ENCODE data around the gene STX10. TPM values are rescaled to one million over a fixed set of nuclear protein-coding genes. Genes with fewer than 3 reads are reported as not detected.

Gene STX10
- total and polyA plus RNA-seq, 2 donors (not counting 3 experiments of a cell fraction or from before 2014, with no cell fraction given), result 63.1 to 91.6 TPM

GRCh38 chr19:13173139-13173737, 23.1 kb upstream of the STX10 start:
- Histone ChIP-seq H3K27ac (ENCODE audit: insufficient read depth, low read depth, low read length) (no peak overlapping the region), H3K9me3 (replicated peaks; ENCODE audit: control insufficient read depth, insufficient read depth, low read length) (no peaks in the 10 kb centered on the region), H3K27me3 (ENCODE audit: control insufficient read depth in 2 of 2, insufficient read depth in 2 of 2, low read length in 2 of 2) (no peaks in the 10 kb centered on the region), H3K36me3 (ENCODE audit: control insufficient read depth in 2 of 2, extremely low read depth in 1 of 2, insufficient read depth in 2 of 2, low read length in 2 of 2) (no peaks in the 10 kb centered on the region), H3K4me2 (ENCODE audit: insufficient read depth, low read length) (no peak overlapping the region), H2AFZ (ENCODE audit: low read depth, low read length) (no peak overlapping the region), H3K9ac (replicated peaks; ENCODE audit: extremely low read depth, insufficient read depth, low read length) (no peak overlapping the region), H3K4me1 (ENCODE audit: control insufficient read depth, extremely low read depth, insufficient read depth, low read length) (peaks cover 14% of the 10 kb centered on the region), H3K79me2 (ENCODE audit: control insufficient read depth, insufficient read depth, low read length) (no peaks in the 10 kb centered on the region), H3K9me1 (replicated peaks; ENCODE audit: control insufficient read depth, extremely low read depth, insufficient read depth, low read length) (no peaks in the 10 kb centered on the region), H3K4me3 (replicated peaks in 1 of 3; ENCODE audit: insufficient read depth in 1 of 3, low read depth in 1 of 3, low read length in 3 of 3) (no peak overlapping the region), H4K20me1 (replicated peaks; ENCODE audit: control insufficient read depth, extremely low read depth, insufficient read depth, low read length) (no peaks in the 10 kb centered on the region)
- dilution Hi-C loops (cut with MboI; ENCODE audit: extremely low pct_ligation_motif_present, low sequenced_read_pairs) (no loop called here), intact Hi-C loops (cut with micrococcal nuclease) (no loop called here)
- ChIA-PET CTCF (no interaction called here), POLR2A (interaction anchor here (0.6 kb wide), 1 partner anchor 315 kb away, joined by 4 read pairs; no protein-coding TSS in a partner anchor)
- no peak for DNase-seq (ENCODE audit: low read depth, low spot score)
- BruUV-seq (replicated peaks), result no TSS peak
- no peak for TF ChIP-seq MYC (IDR thresholded peaks at IDR 0.05; ENCODE audit: low read depth, low read length)
- no peak for TF ChIP-seq FOS (IDR thresholded peaks at IDR 0.05; ENCODE audit: borderline replicate concordance, insufficient read depth, low read length)
- no peak for TF ChIP-seq POLR2A (IDR thresholded peaks at IDR 0.05; ENCODE audit: low read depth, low read length)
- FAIRE-seq, result no peak

DNA sequence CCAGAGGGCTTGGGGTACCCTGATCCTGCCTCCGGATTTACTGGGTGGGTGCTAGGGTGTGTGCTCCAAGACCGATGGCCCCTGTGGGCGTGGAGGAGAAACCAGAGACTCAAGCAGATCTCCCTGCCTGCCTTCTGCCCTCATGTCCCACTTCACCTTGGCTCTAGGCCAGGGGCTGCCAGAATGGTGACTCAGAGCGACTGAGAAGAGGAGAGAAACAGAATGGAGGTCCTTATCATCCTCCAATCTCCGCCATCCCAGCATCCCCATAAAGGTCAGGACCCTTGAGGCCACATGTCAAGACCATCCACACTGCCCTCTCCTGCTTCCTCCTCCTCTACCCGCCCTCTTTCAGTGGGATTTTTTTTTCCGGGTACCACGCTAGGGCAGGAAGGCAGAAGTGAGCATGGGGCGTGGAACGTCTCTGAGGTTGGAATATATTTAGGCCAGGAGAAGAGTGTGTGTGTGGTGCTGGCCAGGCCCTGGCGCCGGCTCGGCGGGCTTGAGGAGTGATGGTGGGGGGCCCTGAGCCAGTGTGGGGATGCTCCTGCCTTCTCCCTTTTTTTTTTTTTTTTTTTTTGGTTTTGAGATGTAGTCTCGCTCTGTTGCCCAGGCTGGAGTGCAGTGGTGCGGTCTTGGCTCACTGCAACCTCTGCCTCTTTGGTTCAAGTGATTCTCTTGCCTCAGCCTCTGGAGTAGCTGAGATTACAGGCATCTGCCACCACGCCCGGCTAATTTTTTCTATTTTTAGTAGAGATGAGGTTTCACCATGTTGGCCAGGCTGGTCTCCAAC, 22.4 kb upstream of the STX10 start:
- POLR2A ChIA-PET, result interaction anchor here (0.6 kb wide), 1 partner anchor 315 kb away, joined by 4 read pairs; no protein-coding TSS in a partner anchor
- intact Hi-C loops (cut with micrococcal nuclease) (no loop called here), dilution Hi-C loops (cut with MboI; ENCODE audit: extremely low pct_ligation_motif_present, low sequenced_read_pairs) (no loop called here)
- Histone ChIP-seq H3K4me2 (ENCODE audit: insufficient read depth, low read length) (peak overlapping the region; percentile 23), H3K4me3 (replicated peaks in 1 of 3; ENCODE audit: insufficient read depth in 1 of 3, low read depth in 1 of 3, low read length in 3 of 3) (no peak overlapping the region), H3K9ac (replicated peaks; ENCODE audit: extremely low read depth, insufficient read depth, low read length) (peak overlapping the region; percentile 12), H4K20me1 (replicated peaks; ENCODE audit: control insufficient read depth, extremely low read depth, insufficient read depth, low read length) (no peaks in the 10 kb centered on the region), H3K9me1 (replicated peaks; ENCODE audit: control insufficient read depth, extremely low read depth, insufficient read depth, low read length) (no peaks in the 10 kb centered on the region), H3K9me3 (replicated peaks; ENCODE audit: control insufficient read depth, insufficient read depth, low read length) (no peaks in the 10 kb centered on the region), H3K27ac (ENCODE audit: insufficient read depth, low read depth, low read length) (peak overlapping the region; percentile 71), H2AFZ (ENCODE audit: low read depth, low read length) (peak overlapping the region; percentile 59), H3K4me1 (ENCODE audit: control insufficient read depth, extremely low read depth, insufficient read depth, low read length) (peaks cover 18% of the 10 kb centered on the region), H3K27me3 (ENCODE audit: control insufficient read depth in 2 of 2, insufficient read depth in 2 of 2, low read length in 2 of 2) (no peaks in the 10 kb centered on the region), H3K79me2 (ENCODE audit: control insufficient read depth, insufficient read depth, low read length) (no peaks in the 10 kb centered on the region), H3K36me3 (ENCODE audit: control insufficient read depth in 2 of 2, extremely low read depth in 1 of 2, insufficient read depth in 2 of 2, low read length in 2 of 2) (no peaks in the 10 kb centered on the region)
- CTCF ChIA-PET, result no interaction called here
- no TSS peak for BruUV-seq (replicated peaks)
- DNase-seq (ENCODE audit: low read depth, low spot score), result peak; percentile 83
- TF ChIP-seq EZH2 (IDR thresholded peaks at IDR 0.05; ENCODE audit: borderline replicate concordance, low read depth, low read length, severe bottlenecking) (no peak), POLR2AphosphoS5 (IDR thresholded peaks at IDR 0.05; ENCODE audit: insufficient read depth, low read depth, low read length) (peak; percentile 59), JUN (IDR thresholded peaks at IDR 0.05; ENCODE audit: borderline replicate concordance, insufficient read depth, insufficient read length, low read depth) (peak; percentile 49), FOS (IDR thresholded peaks at IDR 0.05; ENCODE audit: borderline replicate concordance, insufficient read depth, low read length) (peak; percentile 74), GATA2 (IDR thresholded peaks at IDR 0.05; ENCODE audit: insufficient read depth, insufficient read length, low read depth, low read length) (peak; percentile 99), MAX (IDR thresholded peaks at IDR 0.05; ENCODE audit: insufficient read depth, insufficient read length) (no peak), MYC (IDR thresholded peaks at IDR 0.05; ENCODE audit: low read depth, low read length) (peak; percentile 65), POLR2A (IDR thresholded peaks at IDR 0.05; ENCODE audit: low read depth, low read length) (no peak)
- TF ChIP-seq, protein P1, sequence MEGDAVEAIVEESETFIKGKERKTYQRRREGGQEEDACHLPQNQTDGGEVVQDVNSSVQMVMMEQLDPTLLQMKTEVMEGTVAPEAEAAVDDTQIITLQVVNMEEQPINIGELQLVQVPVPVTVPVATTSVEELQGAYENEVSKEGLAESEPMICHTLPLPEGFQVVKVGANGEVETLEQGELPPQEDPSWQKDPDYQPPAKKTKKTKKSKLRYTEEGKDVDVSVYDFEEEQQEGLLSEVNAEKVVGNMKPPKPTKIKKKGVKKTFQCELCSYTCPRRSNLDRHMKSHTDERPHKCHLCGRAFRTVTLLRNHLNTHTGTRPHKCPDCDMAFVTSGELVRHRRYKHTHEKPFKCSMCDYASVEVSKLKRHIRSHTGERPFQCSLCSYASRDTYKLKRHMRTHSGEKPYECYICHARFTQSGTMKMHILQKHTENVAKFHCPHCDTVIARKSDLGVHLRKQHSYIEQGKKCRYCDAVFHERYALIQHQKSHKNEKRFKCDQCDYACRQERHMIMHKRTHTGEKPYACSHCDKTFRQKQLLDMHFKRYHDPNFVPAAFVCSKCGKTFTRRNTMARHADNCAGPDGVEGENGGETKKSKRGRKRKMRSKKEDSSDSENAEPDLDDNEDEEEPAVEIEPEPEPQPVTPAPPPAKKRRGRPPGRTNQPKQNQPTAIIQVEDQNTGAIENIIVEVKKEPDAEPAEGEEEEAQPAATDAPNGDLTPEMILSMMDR (IDR thresholded peaks at IDR 0.05; ENCODE audit: extremely low read depth in 1 of 2, insufficient read depth in 1 of 2, low read depth in 1 of 2, low read length in 2 of 2), result no peak
- peak; percentile 98 for FAIRE-seq

Measured in endothelial cell of umbilical vein (primary cell).